ENCODE measurements around the gene LOXHD1.

LOXHD1 gene

GRCh38 chr18:46676182-46676835 is 19.3 kb upstream of the LOXHD1 start:
- peak; percentile 69 for DNase-seq (ENCODE audit: low read depth, low spot score)

GRCh38 chr18:46675112-46675511 is 18.1 kb upstream of the LOXHD1 start:
- DNase-seq (ENCODE audit: low read depth, low spot score), result no peak

DNA sequence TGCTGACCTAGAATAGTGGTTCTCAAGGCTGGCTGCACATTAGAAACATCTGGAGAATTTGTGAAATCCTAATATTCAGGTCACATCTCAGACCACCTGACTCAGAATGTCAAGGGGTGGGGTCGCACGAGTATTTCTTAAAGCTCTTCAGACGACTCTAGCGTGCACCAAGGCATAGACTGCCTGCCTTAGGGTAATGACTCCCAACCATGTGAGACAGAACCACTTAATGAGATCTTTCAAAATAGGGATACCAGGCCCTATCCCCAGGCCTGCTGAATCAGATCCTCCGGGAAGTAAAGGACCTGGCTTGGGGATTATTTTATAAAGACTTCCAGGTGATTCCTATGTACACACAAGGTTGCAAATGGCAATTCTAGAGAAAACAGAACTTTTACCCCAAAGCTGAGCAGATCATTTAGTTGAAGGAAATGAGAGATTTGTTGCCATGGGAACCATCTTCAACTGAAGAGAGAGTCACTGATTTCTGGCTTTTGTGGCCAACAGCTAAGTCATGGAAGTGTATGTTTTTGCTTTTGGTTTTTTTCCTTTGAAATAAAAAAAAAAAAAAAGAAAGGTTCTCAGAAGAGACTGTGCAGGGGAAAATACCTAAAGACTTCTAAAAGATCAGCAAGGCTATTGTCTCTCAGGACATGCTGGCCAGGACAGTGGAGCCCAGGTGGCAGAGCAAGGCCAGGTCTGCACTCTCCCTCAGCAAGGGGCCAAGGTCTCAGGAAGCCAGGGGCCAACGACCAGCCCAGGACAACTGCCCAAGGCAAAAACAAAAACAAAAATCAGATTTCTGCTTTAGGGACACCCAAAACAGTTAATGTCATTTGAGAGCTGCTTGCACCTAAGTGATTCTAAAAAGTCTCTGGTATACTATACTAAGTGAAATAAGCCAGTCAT is 15.3 kb upstream of the LOXHD1 start:
- DNase-seq (ENCODE audit: low read depth, low spot score), result no peak

DNA sequence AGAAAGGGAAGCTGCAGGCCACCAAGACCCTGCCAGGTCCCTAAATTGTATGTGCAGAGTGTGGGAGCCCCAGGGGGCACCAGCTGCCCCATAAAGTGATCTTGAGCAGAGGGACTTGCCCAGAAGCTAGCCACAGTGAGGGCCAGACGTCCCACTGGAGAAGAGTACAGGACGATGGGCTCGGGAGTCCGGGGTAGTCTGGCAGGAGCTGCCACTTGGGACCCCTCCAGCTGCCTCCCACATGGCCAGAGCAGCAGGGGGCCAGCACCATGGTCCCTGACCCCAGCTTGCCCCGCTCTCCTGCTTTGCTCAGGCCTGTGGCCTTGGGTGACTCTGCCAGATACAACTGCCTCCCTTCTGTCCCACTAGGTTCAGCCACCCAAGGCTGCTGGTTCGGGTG is 11.7 kb upstream of the LOXHD1 start:
- DNase-seq (ENCODE audit: low read depth, low spot score), result no peak

DNA sequence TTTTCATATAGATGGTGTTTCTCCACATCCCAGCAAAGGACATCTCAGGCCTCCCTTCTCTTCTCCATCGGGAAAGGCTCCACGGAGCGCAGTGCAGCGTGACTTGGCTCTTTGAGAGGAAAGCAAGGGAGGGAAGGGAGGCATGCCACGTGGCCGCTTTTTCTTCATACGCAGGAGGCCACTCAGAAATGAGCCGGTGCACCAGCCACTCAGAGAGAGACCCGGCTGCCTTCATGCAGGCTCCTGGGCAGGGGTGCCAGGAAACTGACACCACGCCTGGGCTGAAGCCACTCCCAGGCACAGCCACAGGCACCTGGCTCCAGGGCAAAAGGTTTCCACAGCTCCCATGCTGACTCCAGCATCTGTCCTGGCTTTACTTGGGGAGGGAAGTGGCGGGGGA is 11.1 kb upstream of the LOXHD1 start:
- DNase-seq (ENCODE audit: low read depth, low spot score), result no peak

- DNase-seq (ENCODE audit: low read depth, low spot score), result no peak
These were observed 6.5 kb upstream of the LOXHD1 start for GRCh38 chr18:46663539-46663938.

DNA sequence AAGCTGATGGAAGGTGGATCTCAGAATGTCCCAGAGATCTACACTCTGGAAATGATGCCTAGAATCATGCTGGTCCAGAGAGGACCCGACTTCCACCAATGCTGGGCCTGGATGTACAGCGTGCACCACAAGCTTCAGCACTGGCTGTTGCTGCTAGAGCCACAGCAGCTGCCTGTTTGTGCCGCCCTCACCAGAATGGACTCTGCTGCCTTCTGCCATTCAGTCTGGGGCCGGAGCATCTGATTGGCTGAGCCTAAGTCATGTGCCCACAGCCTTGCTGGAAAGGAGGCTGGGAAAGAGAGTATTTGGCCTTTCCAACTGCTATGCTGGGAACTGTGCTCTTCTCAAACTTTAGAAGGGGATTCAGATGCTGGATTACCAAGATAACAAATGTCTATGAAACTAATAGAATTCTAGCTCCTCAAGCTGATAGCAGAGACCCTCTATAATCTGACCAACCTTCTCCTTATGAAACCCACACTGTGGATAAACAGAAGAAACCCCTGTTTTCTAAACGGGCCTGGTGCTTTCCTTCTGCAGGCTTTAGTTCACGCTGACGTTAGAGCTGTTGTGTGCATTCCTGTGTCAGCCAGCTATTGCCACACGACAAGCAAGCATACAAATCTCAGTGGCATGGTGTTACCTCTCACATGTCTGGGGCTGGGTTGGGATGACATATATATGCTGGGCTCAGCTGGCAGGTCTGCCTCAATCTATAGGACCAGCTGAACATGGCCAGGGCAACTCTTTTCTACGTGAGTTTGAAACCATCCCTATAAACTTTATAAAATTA is 4.1 kb upstream of the LOXHD1 start:
- DNase-seq (ENCODE audit: low read depth, low spot score), result peak; percentile 53

GRCh38 chr18:46659484-46659883 is 2.5 kb upstream of the LOXHD1 start:
- no peak for DNase-seq (ENCODE audit: low read depth, low spot score)

DNA sequence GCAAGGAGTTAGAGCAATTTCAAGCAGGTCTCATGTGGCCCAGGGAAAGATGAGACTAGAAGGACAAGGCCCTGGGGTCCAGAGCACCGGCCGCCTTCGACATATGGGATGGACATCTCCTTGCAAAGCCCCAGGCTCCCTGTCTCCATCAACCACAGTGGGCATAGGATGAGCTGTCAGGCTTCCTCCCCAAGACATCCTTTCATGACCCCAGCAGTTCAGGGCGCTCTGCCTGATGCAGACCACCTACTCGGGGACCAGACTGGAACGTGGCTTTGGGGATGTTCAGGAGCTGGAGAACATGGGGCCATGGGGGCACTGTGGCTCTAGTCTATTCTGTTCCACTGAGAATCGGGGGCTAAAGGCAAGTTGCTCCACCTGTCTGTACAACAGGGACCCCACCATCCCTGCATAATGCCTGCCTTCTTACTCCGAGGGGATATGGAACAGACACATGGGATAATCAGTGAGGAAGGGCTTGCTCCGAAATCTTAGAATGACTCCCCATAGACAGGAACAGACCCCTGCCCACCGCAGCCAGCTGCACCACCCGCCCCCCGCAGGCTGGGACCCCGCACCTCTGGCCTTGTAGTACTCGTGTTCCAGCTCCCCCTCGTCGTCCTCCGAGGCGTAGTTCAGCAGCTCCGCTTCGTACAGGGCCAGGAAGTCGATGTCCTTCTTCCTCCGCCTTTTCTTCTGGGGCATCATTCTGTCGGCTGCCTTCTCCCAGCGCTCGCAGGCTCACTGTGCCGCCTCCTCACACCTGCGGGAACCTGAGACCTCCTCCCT is 500 bp downstream of the LOXHD1 start:
- DNase-seq (ENCODE audit: low read depth, low spot score), result no peak

DNA sequence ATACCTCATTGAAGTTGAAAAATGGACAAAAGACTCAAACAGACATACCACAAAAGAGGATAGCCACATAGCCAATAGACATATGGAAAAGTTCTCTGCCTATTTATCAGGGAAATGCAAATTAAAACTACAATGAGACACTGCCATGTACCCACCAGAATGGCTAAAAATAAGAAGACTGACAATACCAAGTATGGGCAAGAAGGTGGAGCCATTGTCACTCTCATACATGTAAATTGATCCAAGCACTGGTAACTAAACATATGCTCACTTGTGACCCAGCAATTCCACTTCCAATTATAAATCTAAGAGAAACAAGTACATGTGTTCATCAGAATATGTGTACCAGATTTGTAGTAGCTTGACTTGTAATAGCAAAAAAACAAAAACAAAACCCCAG is 4.6 kb downstream of the LOXHD1 start:
- DNase-seq (ENCODE audit: low read depth, low spot score), result no peak

DNA sequence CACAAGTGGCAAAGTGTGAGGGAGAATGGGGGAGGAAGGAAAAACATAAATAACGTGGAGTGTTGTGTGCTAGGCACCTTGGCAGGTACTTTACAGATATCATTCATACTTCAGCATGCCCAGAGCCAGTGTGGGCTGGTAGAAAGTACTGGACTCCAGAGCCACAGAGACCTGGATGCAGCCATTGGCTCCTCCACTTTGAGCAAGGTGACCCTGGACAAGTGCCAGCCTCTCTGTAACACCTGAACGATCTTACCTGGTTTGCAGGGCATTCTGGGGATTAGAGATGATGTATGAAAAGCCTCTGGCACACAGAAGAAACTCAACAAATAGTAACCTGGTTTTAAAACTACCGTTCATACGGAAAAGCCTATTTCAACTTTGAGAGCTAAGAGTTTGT is 6.3 kb downstream of the LOXHD1 start:
- DNase-seq (ENCODE audit: low read depth, low spot score), result no peak

GRCh38 chr18:46649071-46649862 is 7.8 kb downstream of the LOXHD1 start:
- peak; percentile 9 for DNase-seq (ENCODE audit: low read depth, low spot score)

- DNase-seq (ENCODE audit: low read depth, low spot score), result no peak
These were observed 10.6 kb downstream of the LOXHD1 start for GRCh38 chr18:46646468-46646867.

- DNase-seq (ENCODE audit: low read depth, low spot score), result no peak
These were observed 14.5 kb downstream of the LOXHD1 start for GRCh38 chr18:46642561-46642960.

GRCh38 chr18:46641917-46642316 is 15.1 kb downstream of the LOXHD1 start:
- DNase-seq (ENCODE audit: low read depth, low spot score), result no peak

GRCh38 chr18:46639386-46639785 is 17.6 kb downstream of the LOXHD1 start:
- DNase-seq (ENCODE audit: low read depth, low spot score), result no peak

GRCh38 chr18:46636040-46636630 is 20.9 kb downstream of the LOXHD1 start:
- no peak for DNase-seq (ENCODE audit: low read depth, low spot score)

DNA sequence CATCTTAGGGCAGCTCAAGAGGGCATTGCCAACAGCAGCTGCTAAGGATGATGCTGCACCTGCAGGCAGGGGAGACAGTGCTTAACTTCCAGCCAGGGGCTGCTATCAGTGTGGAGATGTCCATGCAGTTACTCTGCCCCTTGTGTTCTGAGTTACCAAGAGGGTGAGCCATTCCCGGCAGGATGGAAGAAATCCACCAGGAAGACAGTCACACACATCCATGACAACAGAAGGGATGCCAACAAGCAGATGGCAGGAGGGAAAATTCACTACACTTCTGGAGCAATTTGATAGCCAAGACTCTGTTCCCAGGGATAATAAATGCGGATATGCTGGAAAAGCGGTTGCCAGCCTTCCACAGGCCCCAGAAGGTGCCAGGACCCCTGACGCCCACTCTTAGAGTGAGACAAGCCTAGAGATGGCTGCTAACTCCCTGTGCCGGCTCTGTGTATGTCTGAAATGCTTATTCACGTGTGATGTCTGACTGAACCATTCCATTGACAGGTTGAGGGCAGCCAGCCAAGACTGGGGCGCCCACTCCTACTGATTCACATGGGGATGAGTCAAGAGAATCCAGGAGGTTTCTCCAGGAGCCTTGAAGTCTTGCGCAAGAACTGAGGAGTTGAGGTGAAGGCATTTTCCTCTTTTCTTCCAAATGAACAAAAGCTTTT is 24.5 kb downstream of the LOXHD1 start:
- DNase-seq (ENCODE audit: low read depth, low spot score), result no peak

GRCh38 chr18:46630991-46631390 is 26.0 kb downstream of the LOXHD1 start:
- no peak for DNase-seq (ENCODE audit: low read depth, low spot score)

DNA sequence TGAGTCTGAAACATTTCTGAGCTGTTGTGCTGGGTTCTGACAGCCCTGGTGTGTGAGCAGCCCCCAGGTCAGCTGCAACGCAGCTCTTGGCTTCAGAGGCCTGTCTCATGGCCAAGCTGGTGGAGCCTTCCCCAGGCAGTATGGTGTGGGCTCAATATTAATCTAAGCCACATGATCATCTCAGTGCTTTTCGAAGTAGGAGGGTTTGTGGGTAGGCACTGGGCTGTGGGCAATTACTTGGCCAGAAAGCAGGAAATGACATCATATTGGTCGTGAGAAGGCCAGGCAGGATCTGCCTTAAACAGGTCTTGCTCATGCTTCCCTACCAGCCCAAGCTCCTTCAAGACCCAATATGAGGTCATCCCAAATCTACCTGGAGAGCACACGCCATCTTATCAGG is 26.9 kb downstream of the LOXHD1 start:
- DNase-seq (ENCODE audit: low read depth, low spot score), result no peak

All from ELF-1 (cell line).